Endothelial cell of umbilical vein (primary cell): Measurements from ENCODE around the gene CAMK2B.

Source experiments
- EZH2 ChIP-seq: IDR thresholded peaks from 2 replicates; pipeline ENCODE4 v1.6.1; 2012; ENCODE audit warnings: borderline replicate concordance, low read depth, mild to moderate bottlenecking, moderate library complexity, low read length, inconsistent platforms; ENCODE audit not compliant: severe bottlenecking
- POLR2A ChIP-seq: IDR thresholded peaks from 2 replicates; pipeline ENCODE4 v1.6.1; 2012; ENCODE audit warnings: low read depth, mild to moderate bottlenecking, control low read depth, low read length
- TF ChIP-seq, protein P1 (sequence below): IDR thresholded peaks from 2 replicates; pipeline ENCODE4 v1.6.1; 2011; ENCODE audit not compliant: insufficient read depth, insufficient read length
- TF ChIP-seq, protein P2 (sequence below), 2 donors: IDR thresholded peaks; 1 replicate in 1 of 2; 2 replicates in 1 of 2; pipeline ENCODE4 v1.5.1; 2011; ENCODE audit warnings: low read length in 2 of 2, mild to moderate bottlenecking in 2 of 2, moderate library complexity in 2 of 2, control low read depth in 1 of 2, inconsistent platforms in 1 of 2, low read depth in 1 of 2; ENCODE audit not compliant: insufficient read depth in 1 of 2; ENCODE audit errors: extremely low read depth in 1 of 2

DNA sequence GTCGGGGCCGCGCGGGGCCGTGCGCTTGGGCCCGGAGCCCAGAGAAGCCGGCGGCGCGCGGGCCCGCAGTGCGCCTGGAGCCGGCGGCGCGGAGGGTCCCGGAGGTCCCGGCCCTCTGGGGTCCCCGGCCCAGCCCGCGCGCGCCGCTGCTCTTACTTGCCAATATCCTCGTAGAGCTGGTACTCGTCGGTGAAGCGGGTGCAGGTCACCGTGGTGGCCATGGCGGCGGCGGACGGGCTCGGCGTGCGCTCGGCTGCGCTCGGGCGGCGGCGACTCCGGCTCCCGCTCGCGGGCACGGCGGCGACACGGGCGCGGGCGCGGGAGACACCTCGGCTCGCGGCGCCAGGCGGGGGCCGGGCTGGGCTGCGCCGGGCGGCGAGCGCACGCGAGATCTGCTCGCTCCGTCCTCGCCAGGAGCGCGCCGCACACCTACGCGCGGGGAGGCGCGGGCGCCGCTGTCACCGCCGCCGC lies at the start of gene CAMK2B:
- TF ChIP-seq, protein P1, sequence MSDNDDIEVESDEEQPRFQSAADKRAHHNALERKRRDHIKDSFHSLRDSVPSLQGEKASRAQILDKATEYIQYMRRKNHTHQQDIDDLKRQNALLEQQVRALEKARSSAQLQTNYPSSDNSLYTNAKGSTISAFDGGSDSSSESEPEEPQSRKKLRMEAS = no peak
- TF ChIP-seq, protein P2, sequence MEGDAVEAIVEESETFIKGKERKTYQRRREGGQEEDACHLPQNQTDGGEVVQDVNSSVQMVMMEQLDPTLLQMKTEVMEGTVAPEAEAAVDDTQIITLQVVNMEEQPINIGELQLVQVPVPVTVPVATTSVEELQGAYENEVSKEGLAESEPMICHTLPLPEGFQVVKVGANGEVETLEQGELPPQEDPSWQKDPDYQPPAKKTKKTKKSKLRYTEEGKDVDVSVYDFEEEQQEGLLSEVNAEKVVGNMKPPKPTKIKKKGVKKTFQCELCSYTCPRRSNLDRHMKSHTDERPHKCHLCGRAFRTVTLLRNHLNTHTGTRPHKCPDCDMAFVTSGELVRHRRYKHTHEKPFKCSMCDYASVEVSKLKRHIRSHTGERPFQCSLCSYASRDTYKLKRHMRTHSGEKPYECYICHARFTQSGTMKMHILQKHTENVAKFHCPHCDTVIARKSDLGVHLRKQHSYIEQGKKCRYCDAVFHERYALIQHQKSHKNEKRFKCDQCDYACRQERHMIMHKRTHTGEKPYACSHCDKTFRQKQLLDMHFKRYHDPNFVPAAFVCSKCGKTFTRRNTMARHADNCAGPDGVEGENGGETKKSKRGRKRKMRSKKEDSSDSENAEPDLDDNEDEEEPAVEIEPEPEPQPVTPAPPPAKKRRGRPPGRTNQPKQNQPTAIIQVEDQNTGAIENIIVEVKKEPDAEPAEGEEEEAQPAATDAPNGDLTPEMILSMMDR (IDR thresholded peaks at IDR 0.05; ENCODE audit: extremely low read depth in 1 of 2, insufficient read depth in 1 of 2, low read depth in 1 of 2, low read length in 2 of 2) = no peak
- peak; percentile 69 for TF ChIP-seq EZH2
- TF ChIP-seq POLR2A = no peak
